Measurements from ENCODE around the gene PDPN. TPM values are rescaled to one million over a fixed set of nuclear protein-coding genes. Genes with fewer than 3 reads are reported as not detected.

Gene PDPN
- total and polyA plus RNA-seq, 2 of the 8 experiments (the other 6 are each of a cell fraction or from before 2014, with no cell fraction given): 44.7 to 169 TPM

- no peak overlapping the region for H2BK15ac ChIP-seq (ENCODE audit: low read length)
- H4K8ac ChIP-seq (ENCODE audit: extremely low read depth, insufficient read depth, low read length): no peak overlapping the region
- ChIA-PET CTCF (ENCODE audit: partially characterized antibody) (interaction anchor here (1.1 to 1.6 kb wide), 2 partner anchors 11 to 15 kb away, joined by 3 read pairs; no protein-coding TSS in a partner anchor), POLR2A (ENCODE audit: partially characterized antibody) (interaction anchor here (3.2 kb wide), 1 partner anchor 8 kb away, joined by 15 read pairs; no protein-coding TSS in a partner anchor)
- peak overlapping the region; percentile 87 to 95 for H3K4me2 ChIP-seq (ENCODE audit: insufficient read depth in 1 of 2, low read depth in 2 of 2, low read length in 2 of 2)
- H3K56ac ChIP-seq (replicated peaks; ENCODE audit: insufficient read length, low read depth, low read length): peak overlapping the region; percentile 10
- H3K14ac ChIP-seq (ENCODE audit: insufficient read length): no peak overlapping the region
- H4K5ac ChIP-seq (ENCODE audit: insufficient read length, low read depth, low read length): peak overlapping the region; percentile 44
- H3K27me3 ChIP-seq (replicated peaks in 1 of 4; ENCODE audit: control insufficient read depth in 3 of 4, extremely low read depth in 1 of 4, insufficient read depth in 3 of 4, low read length in 3 of 4): peaks cover 0 to 3% (median 0%) of the 10 kb centered on the region in 4 experiments; a peak in 3 of 7 replicates
- peak overlapping the region; percentile 80 to 100 (median 88); a peak in 7 of 8 replicates for H3K4me3 ChIP-seq (ENCODE audit: extremely low read depth in 1 of 4, insufficient read depth in 2 of 4, low read depth in 3 of 4, low read length in 4 of 4)
- H2BK5ac ChIP-seq (ENCODE audit: low read depth, low read length): peak overlapping the region; percentile 73; the same call in 1 of the 2 replicates
- H3K27ac ChIP-seq (ENCODE audit: low read depth, low read length): peak overlapping the region; percentile 6; the same call in 1 of the 2 replicates
- no peak overlapping the region for H3K23ac ChIP-seq (ENCODE audit: insufficient read length)
- H3K79me1 ChIP-seq (ENCODE audit: low read depth, low read length): 0 out of 2 replicates have a peak, but pooled peaks cover 7% of the 10 kb centered on the region
- peaks cover 15% of the 10 kb centered on the region; the same call in 1 of the 2 replicates for H3K23me2 ChIP-seq (ENCODE audit: low read depth, low read length)
- peak overlapping the region; percentile 94 for H2BK120ac ChIP-seq (replicated peaks; ENCODE audit: low read depth, low read length)
- no peaks in the 10 kb centered on the region for H3K9me3 ChIP-seq (ENCODE audit: insufficient read depth in 2 of 2, low read depth in 1 of 2, low read length in 1 of 2)
- TF ChIP-seq MAFK (IDR thresholded peaks at IDR 0.05; ENCODE audit: low read depth, low read length) (no peak), CHD1 (IDR thresholded peaks at IDR 0.05; ENCODE audit: low read depth, low read length) (no peak), SAP30 (IDR thresholded peaks at IDR 0.05; ENCODE audit: insufficient read depth, insufficient replicate concordance, low read length) (no peak), BACH1 (IDR thresholded peaks at IDR 0.05; ENCODE audit: low read length) (no peak), JUND (IDR thresholded peaks at IDR 0.05; ENCODE audit: low read length) (no peak), POU5F1 (IDR thresholded peaks at IDR 0.05; ENCODE audit: low read depth, low read length) (no peak)
- TF ChIP-seq, protein P1, sequence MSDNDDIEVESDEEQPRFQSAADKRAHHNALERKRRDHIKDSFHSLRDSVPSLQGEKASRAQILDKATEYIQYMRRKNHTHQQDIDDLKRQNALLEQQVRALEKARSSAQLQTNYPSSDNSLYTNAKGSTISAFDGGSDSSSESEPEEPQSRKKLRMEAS (IDR thresholded peaks at IDR 0.05): no peak
- TF ChIP-seq, protein P2, sequence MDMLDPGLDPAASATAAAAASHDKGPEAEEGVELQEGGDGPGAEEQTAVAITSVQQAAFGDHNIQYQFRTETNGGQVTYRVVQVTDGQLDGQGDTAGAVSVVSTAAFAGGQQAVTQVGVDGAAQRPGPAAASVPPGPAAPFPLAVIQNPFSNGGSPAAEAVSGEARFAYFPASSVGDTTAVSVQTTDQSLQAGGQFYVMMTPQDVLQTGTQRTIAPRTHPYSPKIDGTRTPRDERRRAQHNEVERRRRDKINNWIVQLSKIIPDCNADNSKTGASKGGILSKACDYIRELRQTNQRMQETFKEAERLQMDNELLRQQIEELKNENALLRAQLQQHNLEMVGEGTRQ (IDR thresholded peaks at IDR 0.05; ENCODE audit: low read length): no peak
- H2AK5ac ChIP-seq (ENCODE audit: low read depth, low read length): no peak overlapping the region
- peaks cover 24 to 65% of the 10 kb centered on the region in 2 experiments for H3K79me2 ChIP-seq (ENCODE audit: control insufficient read depth in 1 of 2, insufficient read depth in 2 of 2, low read length in 2 of 2)
- H2BK12ac ChIP-seq (ENCODE audit: low read depth, low read length): peak overlapping the region; percentile 99
- H4K20me1 ChIP-seq (replicated peaks in 1 of 2; ENCODE audit: control insufficient read depth in 1 of 2, insufficient read depth in 2 of 2, low read length in 2 of 2): peaks cover 0 to 5% of the 10 kb centered on the region in 2 experiments
- H3K4ac ChIP-seq (replicated peaks; ENCODE audit: insufficient read length, low read depth, low read length): peak overlapping the region; percentile 76
- 41% methylated on average over 7 of the region's 7 CpGs; no CpG with 5 or more reads in 1 of the 2 experiments for WGBS, 2 experiments (ENCODE audit: extremely low coverage in 1 of 2, insufficient coverage in 1 of 2, insufficient read length in 1 of 2, insufficient replicate concordance in 2 of 2, low coverage in 1 of 2, low lambda C conversion rate in 2 of 2, missing lambda C conversion rate in 1 of 2)
- H3K18ac ChIP-seq (ENCODE audit: extremely low read depth, low read length): peak overlapping the region; percentile 92; the same call in 1 of the 2 replicates
- no peak for DNase-seq (ENCODE audit: low read depth in 1 of 2, low spot score in 2 of 2)
- H3K4me1 ChIP-seq (replicated peaks in 1 of 4; ENCODE audit: control insufficient read depth in 3 of 4, insufficient read depth in 4 of 4, low read length in 3 of 4): peaks cover 9 to 41% (median 28%) of the 10 kb centered on the region in 4 experiments
- peak overlapping the region; percentile 81 for H4K91ac ChIP-seq (replicated peaks; ENCODE audit: insufficient read length, low read length)
- peak overlapping the region; percentile 87; the same call in 1 of the 2 replicates for H2BK20ac ChIP-seq (ENCODE audit: low read length)
- H2AFZ ChIP-seq (ENCODE audit: low read length): no peak overlapping the region
- H3K9ac ChIP-seq (replicated peaks in 1 of 4; ENCODE audit: extremely low read depth in 1 of 4, low read depth in 3 of 4, low read length in 3 of 4): no peak overlapping the region
- peaks cover 0 to 5% (median 0%) of the 10 kb centered on the region in 4 experiments; a peak in 3 of 8 replicates for H3K36me3 ChIP-seq (ENCODE audit: control insufficient read depth in 2 of 4, insufficient read depth in 4 of 4, low read length in 3 of 4)
- FAIRE-seq: no peak
Observed at GRCh38 chr1:13586001-13586400, 2.4 kb downstream of the PDPN start.
